Epithelial cell of proximal tubule (primary cell): Measurements from ENCODE around the gene NOD1. TPM values are rescaled to one million over a fixed set of nuclear protein-coding genes. Genes with fewer than 3 reads are reported as not detected.

Experiments used
- DNase-seq: peaks from one replicate; pipeline ENCODE4 v3.0.0-alpha.2; 2011; ENCODE audit warnings: low read depth
- H3K4me3 ChIP-seq: 2 replicates; pipeline ENCODE4 v1.5.1; 2011; ENCODE audit warnings: low read depth, mild to moderate bottlenecking, low read length
- total RNA-seq: library from RNA; depleted of rRNA; stranded (reverse); fragments of >200 nt; gene quantifications from 2 replicates; pipeline ENCODE4 v1.2.3, GENCODE V29; 2015
- TF ChIP-seq, protein P1 (sequence below): conservative IDR thresholded peaks from 2 replicates; pipeline ENCODE4 v1.5.1; 2012; ENCODE audit warnings: low read depth, mild to moderate bottlenecking, low read length

NOD1 gene
- total RNA-seq, 1 donor from 2014 or later, result 5.1 TPM

DNA sequence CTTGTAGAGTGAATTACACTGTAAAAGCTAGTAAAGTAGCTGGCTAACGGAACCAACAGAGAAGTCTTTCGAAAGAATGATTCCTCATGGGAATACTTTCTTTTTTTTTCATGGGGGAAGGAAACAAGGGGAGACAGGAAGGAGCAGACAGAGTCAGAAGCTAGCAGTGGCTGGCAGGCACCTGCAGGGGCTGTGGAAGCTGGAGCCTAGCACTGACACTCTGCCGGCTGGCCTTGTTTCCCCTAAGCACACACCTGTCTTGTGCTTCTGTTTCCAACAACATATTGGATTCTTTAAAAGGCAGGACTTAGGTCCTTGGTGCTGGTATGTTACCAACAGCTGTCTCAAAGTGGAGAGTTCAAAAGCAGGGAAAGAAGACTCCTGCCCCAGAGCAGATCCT lies 24.7 kb downstream of the NOD1 start:
- no peak overlapping the region for H3K4me3 ChIP-seq
- TF ChIP-seq, protein P1, sequence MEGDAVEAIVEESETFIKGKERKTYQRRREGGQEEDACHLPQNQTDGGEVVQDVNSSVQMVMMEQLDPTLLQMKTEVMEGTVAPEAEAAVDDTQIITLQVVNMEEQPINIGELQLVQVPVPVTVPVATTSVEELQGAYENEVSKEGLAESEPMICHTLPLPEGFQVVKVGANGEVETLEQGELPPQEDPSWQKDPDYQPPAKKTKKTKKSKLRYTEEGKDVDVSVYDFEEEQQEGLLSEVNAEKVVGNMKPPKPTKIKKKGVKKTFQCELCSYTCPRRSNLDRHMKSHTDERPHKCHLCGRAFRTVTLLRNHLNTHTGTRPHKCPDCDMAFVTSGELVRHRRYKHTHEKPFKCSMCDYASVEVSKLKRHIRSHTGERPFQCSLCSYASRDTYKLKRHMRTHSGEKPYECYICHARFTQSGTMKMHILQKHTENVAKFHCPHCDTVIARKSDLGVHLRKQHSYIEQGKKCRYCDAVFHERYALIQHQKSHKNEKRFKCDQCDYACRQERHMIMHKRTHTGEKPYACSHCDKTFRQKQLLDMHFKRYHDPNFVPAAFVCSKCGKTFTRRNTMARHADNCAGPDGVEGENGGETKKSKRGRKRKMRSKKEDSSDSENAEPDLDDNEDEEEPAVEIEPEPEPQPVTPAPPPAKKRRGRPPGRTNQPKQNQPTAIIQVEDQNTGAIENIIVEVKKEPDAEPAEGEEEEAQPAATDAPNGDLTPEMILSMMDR, result no peak
- DNase-seq, result no peak

DNA sequence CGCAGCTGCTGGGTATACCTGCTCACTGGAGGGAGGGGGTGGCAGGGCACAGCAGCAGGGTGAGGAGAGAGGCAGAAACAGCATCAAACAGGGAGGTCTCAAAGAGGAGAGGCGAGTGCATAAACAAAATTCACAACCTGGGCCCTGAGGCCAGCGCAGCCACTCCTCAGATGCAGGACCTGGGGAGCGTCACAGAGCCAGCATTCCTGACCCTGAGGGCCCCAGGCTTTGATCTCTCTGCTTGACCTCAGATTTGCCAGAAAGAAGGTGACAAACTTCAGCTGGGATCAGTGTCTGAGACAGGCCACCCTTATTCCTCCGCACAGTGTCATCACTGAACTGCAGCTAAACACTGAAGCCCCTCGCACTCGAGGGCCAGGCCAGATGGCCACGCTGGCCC lies 25.6 kb downstream of the NOD1 start:
- TF ChIP-seq, protein P1, result no peak
- H3K4me3 ChIP-seq, result no peak overlapping the region
- no peak for DNase-seq

DNA sequence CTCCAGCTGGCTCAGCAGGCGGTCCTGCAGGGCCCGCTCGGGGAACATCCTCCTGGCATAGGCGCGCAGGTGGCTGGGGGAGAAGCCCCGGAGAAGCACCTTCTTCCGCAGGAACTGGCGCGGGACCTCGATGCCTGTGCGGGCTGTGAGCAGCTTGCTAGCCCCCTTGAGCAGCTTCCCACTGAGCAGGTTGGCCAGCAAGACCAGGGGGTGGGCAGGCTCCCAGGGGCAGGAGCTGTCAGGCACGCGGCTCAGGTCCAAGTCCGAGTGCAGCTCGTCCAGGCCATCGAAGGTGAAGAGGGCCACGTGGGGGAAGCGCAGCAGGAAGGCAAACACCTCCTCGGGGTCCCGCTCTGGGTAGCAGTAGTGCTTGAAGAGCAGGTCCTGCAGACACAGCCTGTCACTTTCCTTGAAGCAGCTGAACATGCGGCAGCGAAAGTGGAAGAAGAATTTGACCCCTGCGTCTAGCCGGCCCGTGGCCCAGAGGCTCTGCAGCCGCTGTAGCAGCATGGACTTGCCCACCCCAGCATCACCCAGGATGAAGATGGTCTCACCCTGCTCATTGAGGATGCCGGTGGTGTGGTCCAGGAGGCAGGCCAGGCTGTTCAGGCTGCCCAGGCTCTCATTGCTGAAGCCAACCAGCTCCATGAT lies 26.2 kb downstream of the NOD1 start:
- DNase-seq, result no peak
- TF ChIP-seq, protein P1, result no peak
- H3K4me3 ChIP-seq, result no peak overlapping the region

- TF ChIP-seq, protein P1, result no peak
- no peak overlapping the region for H3K4me3 ChIP-seq
- DNase-seq, result no peak
These were observed 26.9 kb downstream of the NOD1 start for GRCh38 chr7:30451539-30452279.

- H3K4me3 ChIP-seq, result no peak overlapping the region
- DNase-seq, result no peak
- TF ChIP-seq, protein P1, result no peak
These were observed 27.5 kb downstream of the NOD1 start for GRCh38 chr7:30450983-30451497.

- DNase-seq, result no peak
- H3K4me3 ChIP-seq, result no peak overlapping the region
- TF ChIP-seq, protein P1, result no peak
These were observed 28.2 kb downstream of the NOD1 start for GRCh38 chr7:30450240-30450982.
